Measurements from ENCODE around the gene ZNF236. TPM values are rescaled to one million over a fixed set of nuclear protein-coding genes. Genes with fewer than 3 reads are reported as not detected.
A peak's percentile ranks its signal among the peaks of the same experiment; 100 is the strongest.

ZNF236 gene
- total and polyA plus RNA-seq, 8 donors = 1.8 to 31.7 (median 6.6) TPM

GRCh38 chr18:76844742-76845477 is 22.6 kb downstream of the ZNF236 start:
- Histone ChIP-seq H3K27me3 (no peaks in the 10 kb centered on the region), H3K9me3 (no peaks in the 10 kb centered on the region), H3K4me1 (peaks cover 33 to 73% (median 55%) of the 10 kb centered on the region in 4 donors), H3K36me3 (no peaks in the 10 kb centered on the region), H3K27ac (peak overlapping the region; percentile 12 to 79 (median 73)), H3K4me3 (no peak overlapping the region)
- intact Hi-C loops (cut with DNase I; ENCODE audit: low total_unique reads) = no loop called here
- no peak for DNase-seq
- TF ChIP-seq CTCF (IDR thresholded peaks at IDR 0.05) (no peak), POLR2A (IDR thresholded peaks at IDR 0.05) (no peak), POLR2AphosphoS5 (IDR thresholded peaks at IDR 0.05) (no peak), EP300 (IDR thresholded peaks at IDR 0.05) (no peak)
- WGBS, 5 donors = 35 to 60% (median 41%) methylated on average over 4 of the region's 4 CpGs

DNA sequence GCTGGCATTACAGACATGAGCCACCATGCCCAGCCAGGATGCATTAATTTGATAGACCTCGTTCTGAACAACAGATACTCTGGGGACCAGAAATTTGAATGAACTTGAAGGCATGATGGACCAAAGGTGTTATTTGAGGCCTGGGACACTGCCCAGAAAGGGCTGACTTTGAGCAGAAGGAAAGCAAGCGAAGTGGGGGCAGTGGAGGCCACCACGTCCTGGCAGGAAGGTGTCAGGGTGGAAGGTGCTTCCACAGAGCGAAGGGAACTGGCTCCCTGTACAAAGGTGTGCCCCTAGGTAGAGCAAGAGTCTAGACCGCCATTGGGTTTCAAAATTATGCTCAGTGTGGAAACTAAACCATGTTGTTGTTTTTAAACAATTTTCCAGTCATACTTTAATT is 23.9 kb downstream of the ZNF236 start:
- Histone ChIP-seq H3K36me3 (no peaks in the 10 kb centered on the region), H3K27me3 (no peaks in the 10 kb centered on the region), H3K9me3 (no peaks in the 10 kb centered on the region), H3K4me1 (peaks cover 29 to 65% (median 51%) of the 10 kb centered on the region in 4 donors), H3K27ac (peak overlapping the region in 1 of 5 donors; percentile 26), H3K4me3 (no peak overlapping the region)
- intact Hi-C loops (cut with DNase I; ENCODE audit: low total_unique reads) = no loop called here
- no peak for TF ChIP-seq EP300 (IDR thresholded peaks at IDR 0.05)
- no peak for TF ChIP-seq CTCF (IDR thresholded peaks at IDR 0.05)
- DNase-seq = no peak
- 80 to 91% (median 86%) methylated on average over 5 of the region's 5 CpGs for WGBS, 5 donors

DNA sequence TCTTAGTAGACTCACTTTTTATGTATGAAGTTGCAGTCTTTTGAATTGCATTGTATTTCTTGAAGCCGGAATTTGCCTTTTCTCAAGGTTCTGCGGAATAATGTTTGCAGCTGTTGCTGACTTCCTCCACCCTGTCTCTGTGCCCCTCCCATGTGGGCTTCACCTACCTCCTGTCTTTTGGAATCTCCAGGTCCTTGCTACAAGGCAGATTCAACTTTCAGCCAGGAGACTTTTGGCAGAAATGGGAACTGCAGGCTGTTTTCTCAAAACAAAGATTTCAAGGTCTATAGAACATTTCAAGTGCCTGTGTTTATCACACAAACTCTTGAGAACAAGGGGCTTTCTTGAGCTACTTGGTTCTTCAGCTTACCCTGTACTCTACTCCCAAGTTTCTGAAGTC is 25.6 kb downstream of the ZNF236 start:
- TF ChIP-seq CTCF (IDR thresholded peaks at IDR 0.05) (peak in 2 of 7 experiments; percentile 5 to 12), POLR2AphosphoS5 (IDR thresholded peaks at IDR 0.05) (no peak), POLR2A (IDR thresholded peaks at IDR 0.05) (no peak), EP300 (IDR thresholded peaks at IDR 0.05) (no peak)
- WGBS, 5 donors = 61 to 91% (median 71%) methylated on average over 2 of the region's 2 CpGs
- Histone ChIP-seq H3K27ac (no peak overlapping the region), H3K4me1 (peaks cover 19 to 55% (median 36%) of the 10 kb centered on the region in 4 donors), H3K27me3 (no peaks in the 10 kb centered on the region), H3K4me3 (no peak overlapping the region), H3K36me3 (peaks cover 4 to 15% (median 13%) of the 10 kb centered on the region in 4 donors), H3K9me3 (no peaks in the 10 kb centered on the region)
- intact Hi-C loops (cut with DNase I; ENCODE audit: low total_unique reads) = no loop called here
- DNase-seq = no peak

DNA sequence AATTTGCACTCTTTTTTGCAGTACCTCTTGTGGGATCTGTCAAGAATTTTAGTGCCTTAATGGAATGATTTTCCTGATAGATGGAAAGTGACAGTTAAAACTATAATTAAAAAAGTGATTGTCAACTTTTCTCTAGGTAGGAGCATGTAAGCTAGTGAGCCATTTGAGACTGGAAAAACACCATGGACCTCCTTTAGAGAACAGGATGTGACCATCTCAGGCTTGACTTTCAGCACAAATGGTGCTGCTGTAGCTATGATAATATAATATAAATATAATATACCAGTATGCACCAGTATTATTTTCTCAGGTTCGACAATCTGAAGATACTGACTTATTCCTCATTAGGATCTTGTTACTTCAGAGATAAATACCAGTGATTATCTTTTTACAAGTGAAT is 27.8 kb downstream of the ZNF236 start:
- H3K36me3 ChIP-seq = peaks cover 4 to 21% (median 15%) of the 10 kb centered on the region in 4 donors
- no peaks in the 10 kb centered on the region for H3K9me3 ChIP-seq
- H3K4me3 ChIP-seq = no peak overlapping the region
- WGBS, 5 donors = 62 to 90% (median 74%) methylated on average over 1 of the region's 1 CpG
- H3K27me3 ChIP-seq = no peaks in the 10 kb centered on the region
- intact Hi-C loops (cut with DNase I; ENCODE audit: low total_unique reads) = no loop called here
- no peak overlapping the region for H3K27ac ChIP-seq
- TF ChIP-seq EP300 (IDR thresholded peaks at IDR 0.05) = no peak
- TF ChIP-seq CTCF (IDR thresholded peaks at IDR 0.05) = no peak
- TF ChIP-seq POLR2AphosphoS5 (IDR thresholded peaks at IDR 0.05) = no peak
- TF ChIP-seq POLR2A (IDR thresholded peaks at IDR 0.05) = no peak
- H3K4me1 ChIP-seq = peaks cover 0 to 36% (median 17%) of the 10 kb centered on the region in 4 donors
- DNase-seq = no peak

Measured in stomach (tissue), 9 donors.